Activated CD8-positive, alpha-beta memory T cell treated with anti-CD3 and anti-CD28 coated beads for 4 hours (primary cell): ENCODE results near the gene PDCD6IP.

ENCODE experiments used
- DNase-seq, 2 donors: peaks; one replicate each; pipeline ENCODE4 v3.0.0-alpha.2; 2020; ENCODE audit warnings: low read depth in 2 of 2

PDCD6IP gene

GRCh38 chr3:33889394-33890039 lies 91.1 kb downstream of the PDCD6IP start:
- no peak for DNase-seq

GRCh38 chr3:33892655-33893054 lies 94.2 kb downstream of the PDCD6IP start:
- DNase-seq = no peak

GRCh38 chr3:33895658-33896057 lies 97.2 kb downstream of the PDCD6IP start:
- DNase-seq = no peak

GRCh38 chr3:33897306-33897705 lies 98.9 kb downstream of the PDCD6IP start:
- DNase-seq = no peak

DNA sequence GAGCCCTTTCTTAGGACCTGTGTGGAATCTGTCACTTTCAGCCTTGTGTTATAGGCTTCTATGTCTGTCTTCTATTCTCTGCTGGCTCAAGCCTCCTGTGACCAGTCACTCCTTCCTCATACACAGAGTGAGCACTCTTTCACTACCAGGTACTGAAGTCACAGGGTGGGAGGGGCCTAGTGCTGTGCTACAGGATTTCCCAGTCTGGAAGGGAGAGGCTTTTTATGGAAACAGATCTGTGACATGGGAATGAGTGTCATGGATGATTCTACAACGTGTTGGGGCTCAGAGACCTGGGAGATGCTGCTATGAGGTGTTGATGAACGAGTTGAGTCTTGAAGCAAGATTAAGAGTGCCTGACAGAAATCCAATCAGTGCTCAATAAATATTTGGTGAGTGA lies 100.5 kb downstream of the PDCD6IP start:
- DNase-seq = no peak

- no peak for DNase-seq
Observed at GRCh38 chr3:33900440-33900808, 102.0 kb downstream of the PDCD6IP start.

GRCh38 chr3:33900809-33901505 lies 102.5 kb downstream of the PDCD6IP start:
- no peak for DNase-seq

GRCh38 chr3:33901862-33902563 lies 103.6 kb downstream of the PDCD6IP start:
- no peak for DNase-seq

DNA sequence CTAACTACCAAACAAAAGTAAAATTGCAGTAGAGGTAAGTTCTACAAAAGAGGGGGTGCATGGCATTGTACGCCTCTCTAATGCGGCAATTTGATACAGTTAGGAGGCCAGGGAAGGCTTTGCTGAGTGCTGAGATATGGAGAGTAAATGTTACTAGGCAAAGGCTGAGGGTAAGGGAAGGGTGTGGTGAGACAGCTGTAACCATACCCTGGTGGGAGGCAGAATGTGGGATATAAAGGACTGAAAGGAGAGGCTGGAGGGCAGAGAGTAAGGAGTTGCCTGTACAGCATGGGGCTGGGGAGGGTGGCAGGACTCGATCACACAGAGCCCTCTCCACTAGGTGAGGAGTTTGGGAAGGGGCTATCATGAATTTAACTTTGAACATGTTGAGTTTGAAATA lies 106.3 kb downstream of the PDCD6IP start:
- no peak for DNase-seq

GRCh38 chr3:33908250-33908851 lies 109.9 kb downstream of the PDCD6IP start:
- no peak for DNase-seq

DNA sequence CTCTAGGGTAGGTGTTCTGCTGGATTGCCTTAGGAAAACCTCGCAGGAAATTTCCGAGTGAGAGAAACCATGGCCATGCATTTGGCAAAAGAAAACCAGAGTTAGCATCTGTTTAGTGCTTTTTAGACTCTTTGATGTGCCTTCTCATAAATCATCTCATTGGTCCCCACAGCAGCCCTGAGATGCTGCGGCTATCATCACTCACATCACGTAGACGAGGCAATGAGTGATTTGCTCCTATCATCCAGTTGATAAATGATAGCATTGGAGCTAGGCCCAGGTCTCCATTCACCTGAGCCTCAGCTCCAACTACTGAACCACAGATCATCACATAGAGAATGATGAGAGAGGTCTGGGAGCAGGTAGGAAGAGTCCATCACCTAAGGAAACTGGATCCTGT lies 111.1 kb downstream of the PDCD6IP start:
- DNase-seq = no peak

- DNase-seq = no peak
Observed at GRCh38 chr3:33910031-33910430, 111.6 kb downstream of the PDCD6IP start.

DNA sequence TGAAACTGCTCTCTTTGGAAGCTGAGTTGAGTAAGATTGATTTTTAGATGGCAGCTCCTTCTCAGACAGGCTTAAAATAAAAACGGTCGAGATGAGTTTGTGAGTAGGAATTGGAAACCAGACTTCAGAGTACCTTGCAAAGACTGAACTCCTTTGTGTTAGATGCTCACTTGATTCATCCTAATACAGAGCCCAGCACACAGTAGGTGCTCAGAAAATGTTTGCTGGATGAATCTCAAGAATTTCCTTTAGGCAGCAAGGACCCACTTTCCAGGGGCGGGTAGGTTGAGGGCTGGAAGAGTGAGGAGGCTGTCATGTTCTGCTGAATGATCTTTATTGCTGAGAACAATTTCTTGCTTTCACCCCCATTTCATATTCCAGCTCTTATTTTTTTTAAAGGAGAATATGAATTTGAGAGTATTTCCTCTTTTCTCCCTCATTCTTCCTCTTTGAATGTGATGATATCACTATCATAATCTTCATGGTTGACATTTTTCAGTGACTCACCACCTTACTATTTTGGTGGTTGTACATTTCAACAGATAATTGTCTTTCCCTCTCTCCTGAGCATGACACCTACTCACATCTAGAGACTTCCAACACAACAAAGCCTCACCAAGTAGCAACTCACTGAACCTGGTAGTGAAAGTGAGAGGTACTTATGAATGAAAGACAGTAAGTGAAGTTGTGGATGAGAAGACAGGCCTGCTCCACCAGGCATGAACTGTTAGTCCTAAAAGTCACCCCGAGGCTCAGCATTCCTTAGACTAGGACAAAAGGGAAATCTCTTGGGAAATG lies 113.3 kb downstream of the PDCD6IP start:
- no peak for DNase-seq

GRCh38 chr3:33914212-33914611 lies 115.8 kb downstream of the PDCD6IP start:
- DNase-seq = no peak

- no peak for DNase-seq
Observed at GRCh38 chr3:33914731-33915379, 116.4 kb downstream of the PDCD6IP start.

DNA sequence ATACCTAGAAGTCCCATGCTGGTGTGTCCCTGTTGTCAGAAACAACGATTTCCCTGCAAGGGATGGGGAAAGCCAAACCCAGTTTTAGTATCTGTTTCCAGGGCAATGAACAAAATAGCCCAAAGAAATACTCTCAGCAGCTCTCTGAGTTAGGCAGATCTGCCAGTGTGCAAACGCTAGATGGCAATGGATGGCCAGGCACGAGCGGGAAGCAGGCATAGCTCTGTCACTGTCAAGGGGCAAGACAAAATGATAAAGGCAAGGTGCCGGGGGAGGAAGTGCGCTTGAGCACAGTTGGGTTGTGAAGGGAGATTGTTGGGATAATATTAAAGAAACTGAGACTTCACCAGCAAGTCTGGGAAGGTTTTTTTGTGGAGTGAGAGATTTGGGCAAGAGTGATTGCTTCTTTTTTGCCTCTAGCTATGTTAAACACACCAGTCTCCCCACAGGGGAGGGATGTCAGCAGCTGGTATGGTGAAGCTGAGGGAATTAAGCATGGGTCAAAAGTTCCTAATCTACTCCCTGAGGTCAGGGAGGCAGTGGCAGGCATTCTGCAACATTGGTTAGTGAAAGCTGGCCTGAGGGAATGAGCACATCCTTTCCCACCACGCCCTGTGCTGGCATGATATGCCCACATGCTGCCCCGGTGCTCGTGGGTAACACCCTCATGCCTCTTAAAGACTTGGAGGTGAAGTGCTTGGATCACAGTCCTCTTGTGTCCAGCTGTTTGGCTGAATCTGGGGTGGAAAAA lies 117.5 kb downstream of the PDCD6IP start:
- no peak for DNase-seq

- DNase-seq = no peak
Observed at GRCh38 chr3:33918126-33918756, 119.8 kb downstream of the PDCD6IP start.
